IMR-90 (cell line): ENCODE results near the gene EXOC6B. TPM values are rescaled to one million over a fixed set of nuclear protein-coding genes. Genes with fewer than 3 reads are reported as not detected.

Experiments
- ATAC-seq: fragments of 200-7000 bp; cut with Tn5 transposase; 2 replicates; pipeline ENCODE4 v1.9.1; 2020; ENCODE audit warnings: low read depth, mild to moderate bottlenecking, moderate library complexity
- BruUV-seq: library from RNA; stranded (reverse); fragments of 400-500 nt; replicated peaks from 2 replicates; lab custom pipeline; 2021; lab: Mats Ljungman, UMichigan
- CTCF ChIA-PET: fragments of 300-600 bp; formaldehyde crosslinking; extraction: SDS; loops from one replicate; lab custom pipeline; 2021; ENCODE audit warnings: antibody characterized with exemption; lab: Yijun Ruan, JAX
- POLR2A ChIA-PET: fragments of 300-600 bp; sonication (Branson Sonifier 250); formaldehyde crosslinking; loops from one replicate; lab custom pipeline; 2022; ENCODE audit warnings: antibody characterized with exemption; ENCODE audit not compliant: unreplicated experiment; lab: Charles Lee
- DNase-seq: peaks from one replicate; pipeline ENCODE4 v3.0.0; 2013
- H2AFZ ChIP-seq: replicated peaks from 2 replicates; pipeline ENCODE3; 2013; ENCODE audit warnings: low read length, mild to moderate bottlenecking; ENCODE audit not compliant: poor library complexity
- H2AK5ac ChIP-seq: 2 replicates; pipeline ENCODE4 v1.6.1; 2013; ENCODE audit warnings: low read depth, low read length, inconsistent platforms
- H2AK9ac ChIP-seq: replicated peaks from 2 replicates; pipeline ENCODE3; 2013; ENCODE audit warnings: mild to moderate bottlenecking, low read depth, low read length, moderate library complexity; ENCODE audit not compliant: poor library complexity
- H2BK120ac ChIP-seq: 2 replicates; pipeline ENCODE4 v1.6.1; 2013; ENCODE audit warnings: low read depth, low read length, inconsistent platforms
- H2BK15ac ChIP-seq: 3 replicates; pipeline ENCODE4 v1.6.1; 2013; ENCODE audit warnings: low read depth, low read length, inconsistent platforms
- H2BK20ac ChIP-seq: 2 replicates; pipeline ENCODE4 v1.6.1; 2013; ENCODE audit warnings: low read depth, mild to moderate bottlenecking, inconsistent platforms, low read length, moderate library complexity
- H2BK5ac ChIP-seq: 2 replicates; pipeline ENCODE4 v1.6.1; 2013; ENCODE audit warnings: mild to moderate bottlenecking, low read depth, low read length, inconsistent platforms; ENCODE audit not compliant: poor library complexity, severe bottlenecking
- H3K14ac ChIP-seq: replicated peaks from 2 replicates; pipeline ENCODE4 v1.6.1; 2013; ENCODE audit warnings: low read depth, low read length, inconsistent platforms
- H3K18ac ChIP-seq: 2 replicates; pipeline ENCODE4 v1.6.1; 2013; ENCODE audit warnings: low read depth, low read length, control low read depth
- H3K23ac ChIP-seq: 2 replicates; pipeline ENCODE4 v1.6.1; 2013; ENCODE audit warnings: low read depth, low read length, inconsistent platforms
- H3K27ac ChIP-seq: 2 replicates; pipeline ENCODE4 v1.5.1; 2013; ENCODE audit warnings: mild to moderate bottlenecking, control low read depth, low read length; ENCODE audit not compliant: insufficient read depth
- H3K27me3 ChIP-seq: 2 replicates; pipeline ENCODE4 v1.6.1; 2013; ENCODE audit warnings: low read length; ENCODE audit not compliant: control insufficient read depth, insufficient read depth
- H3K36me3 ChIP-seq: 2 replicates; pipeline ENCODE4 v1.6.1; 2013; ENCODE audit warnings: low read length, mixed read lengths; ENCODE audit not compliant: control insufficient read depth, insufficient read depth
- H3K4ac ChIP-seq: 2 replicates; pipeline ENCODE4 v1.6.1; 2013; ENCODE audit warnings: low read depth, low read length, inconsistent platforms
- H3K4me1 ChIP-seq: 2 replicates; pipeline ENCODE4 v1.6.1; 2013; ENCODE audit warnings: low read length, mixed read lengths; ENCODE audit not compliant: control insufficient read depth, insufficient read depth
- H3K4me2 ChIP-seq: 2 replicates; pipeline ENCODE4 v1.6.1; 2013; ENCODE audit warnings: low read depth, mild to moderate bottlenecking, control low read depth, low read length, moderate library complexity
- H3K4me3 ChIP-seq: 2 replicates; pipeline ENCODE4 v1.5.1; 2013; ENCODE audit warnings: low read depth, mild to moderate bottlenecking, control low read depth, low read length, moderate library complexity; ENCODE audit not compliant: insufficient read depth
- H3K56ac ChIP-seq: 2 replicates; pipeline ENCODE4 v1.6.1; 2013; ENCODE audit warnings: low read length, inconsistent platforms; ENCODE audit not compliant: insufficient read depth; ENCODE audit errors: extremely low read depth
- H3K79me1 ChIP-seq, 2 experiments: 2 replicates each; pipeline ENCODE4 v1.6.1; 2013; ENCODE audit warnings: low read length in 2 of 2, inconsistent platforms in 1 of 2, low read depth in 1 of 2
- H3K9ac ChIP-seq: 2 replicates; pipeline ENCODE4 v1.6.1; 2013; ENCODE audit warnings: low read depth, low read length, control low read depth
- H3K9me1 ChIP-seq: 2 replicates; pipeline ENCODE4 v1.6.1; 2013; ENCODE audit warnings: low read length, inconsistent platforms; ENCODE audit not compliant: insufficient read depth
- H3K9me3 ChIP-seq: 2 replicates; pipeline ENCODE4 v1.6.1; 2013; ENCODE audit warnings: low read length; ENCODE audit not compliant: control insufficient read depth, insufficient read depth
- H4K20me1 ChIP-seq: 2 replicates; pipeline ENCODE4 v1.6.1; 2013; ENCODE audit warnings: low read length, inconsistent platforms; ENCODE audit not compliant: insufficient read depth
- H4K5ac ChIP-seq: 2 replicates; pipeline ENCODE4 v1.6.1; 2013; ENCODE audit warnings: mild to moderate bottlenecking, low read depth, low read length, control low read depth
- H4K8ac ChIP-seq, 2 experiments: 2 replicates each; pipeline ENCODE4 v1.6.1; 2013; ENCODE audit warnings: low read depth in 2 of 2, low read length in 2 of 2, control low read depth in 1 of 2, inconsistent platforms in 1 of 2
- H4K91ac ChIP-seq: 2 replicates; pipeline ENCODE4 v1.6.1; 2013; ENCODE audit warnings: low read depth, low read length, inconsistent platforms; ENCODE audit not compliant: insufficient read depth
- CHD1 ChIP-seq: IDR thresholded peaks from 2 replicates; pipeline ENCODE4 v1.6.1; 2012; ENCODE audit warnings: low read depth, low read length, improper control_type of control experiment
- FOS ChIP-seq: fragments of 150-350 bp; IDR thresholded peaks from 2 replicates; pipeline ENCODE4 v1.6.1; 2016; ENCODE audit warnings: low read depth, low read length
- MAZ ChIP-seq: IDR thresholded peaks from 2 replicates; pipeline ENCODE4 v1.6.1; 2012; ENCODE audit warnings: low read depth, mild to moderate bottlenecking, low read length, improper control_type of control experiment, moderate library complexity, borderline replicate concordance
- MXI1 ChIP-seq: IDR thresholded peaks from 2 replicates; pipeline ENCODE4 v1.6.1; 2012; ENCODE audit warnings: low read depth, mild to moderate bottlenecking, low read length, moderate library complexity, borderline replicate concordance
- RAD21 ChIP-seq: IDR thresholded peaks from 2 replicates; pipeline ENCODE4 v1.6.1; 2012; ENCODE audit warnings: low read length, improper control_type of control experiment
- RFX5 ChIP-seq: IDR thresholded peaks from 2 replicates; pipeline ENCODE4 v1.8.0; 2012; ENCODE audit warnings: low read depth, mild to moderate bottlenecking, low read length, moderate library complexity
- whole genome bisulfite sequencing, 2 experiments: methylation state at CpG; one replicate each; pipeline versions ENCODE4 v1.1.5 to v1.1.7; 2013; ENCODE audit warnings: missing lambda C conversion rate in 2 of 2; ENCODE audit not compliant: insufficient read length in 1 of 2; ENCODE audit errors: extremely low coverage in 2 of 2; 5-methylcytosine and 5-hydroxymethylcytosine counted together
- dilution Hi-C: fragments of 300-500 bp; cut with HindIII; formaldehyde crosslinking; loops from one replicate; pipeline ENCODE4 v1.14.3; 2018; ENCODE audit warnings: low sequenced_read_pairs; ENCODE audit not compliant: unreplicated experiment
- in situ Hi-C: fragments of 300-500 bp; cut with MboI; formaldehyde crosslinking; loops from 3 replicates; pipeline ENCODE4 v1.14.3; 2019; ENCODE audit warnings: low sequenced_read_pairs, inconsistent platforms, mixed read lengths
- intact Hi-C: fragments of 100-400 bp; cut with micrococcal nuclease; formaldehyde crosslinking; loops from 2 replicates; pipeline ENCODE4 v1.10.0; 2022
- polyA plus RNA-seq, 3 experiments: library from polyadenylated mRNA; depleted of rRNA; stranded (reverse); fragments of >200 nt; gene quantifications; 2 replicates each; pipeline ENCODE4 v1.2.3, GENCODE V29; 2012; ENCODE audit warnings: low replicate concordance in 1 of 3
- total RNA-seq: library from RNA; depleted of rRNA; stranded (reverse); fragments of >200 nt; gene quantifications from 2 replicates; pipeline ENCODE4 v1.2.3, GENCODE V29; 2012
- TF ChIP-seq, protein P1 (sequence below): fragments of 150-350 bp; IDR thresholded peaks from 2 replicates; pipeline ENCODE4 v1.6.1; 2016; ENCODE audit warnings: low read depth, mild to moderate bottlenecking, low read length, moderate library complexity, borderline replicate concordance

EXOC6B gene
- total and polyA plus RNA-seq, 2 of the 4 experiments (the other 2 are of a cell fraction): 10.2 to 29.4 TPM

DNA sequence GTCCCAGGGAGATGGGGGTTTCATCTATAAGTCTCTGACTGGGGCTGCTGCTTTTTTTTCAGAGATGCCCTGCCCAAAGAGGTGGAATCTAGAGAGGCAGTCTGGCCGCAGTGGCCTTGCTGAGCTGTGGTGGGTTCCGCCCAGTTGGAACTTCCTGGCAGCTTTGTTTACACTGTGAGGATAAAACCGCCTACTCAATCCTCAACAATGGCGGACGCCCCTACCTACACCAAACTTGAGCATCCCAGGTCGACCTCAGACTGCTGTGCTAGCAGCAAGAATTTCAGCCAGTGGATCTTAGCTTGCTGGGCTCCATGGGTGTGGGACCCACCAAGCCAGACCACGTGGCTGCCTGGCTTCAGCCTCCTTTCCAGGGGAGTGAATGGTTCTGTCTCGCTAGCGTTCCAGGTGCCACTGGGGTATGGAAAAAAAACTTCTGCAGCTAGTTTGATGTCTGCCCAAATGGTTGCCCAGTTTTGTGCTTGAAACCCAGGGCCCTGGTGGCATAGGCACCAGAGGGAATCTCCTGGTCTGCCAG is 525.6 kb downstream of the EXOC6B start:
- Histone ChIP-seq H2BK15ac (no peak overlapping the region), H3K4me3 (no peak overlapping the region), H3K9me3 (no peaks in the 10 kb centered on the region), H3K56ac (no peak overlapping the region), H3K4me1 (no peaks in the 10 kb centered on the region), H2BK20ac (no peak overlapping the region), H3K23ac (no peak overlapping the region), H3K9me1 (no peaks in the 10 kb centered on the region), H3K9ac (no peak overlapping the region), H2AK5ac (no peak overlapping the region), H4K8ac (no peak overlapping the region), H3K79me1 (no peaks in the 10 kb centered on the region), H4K91ac (no peak overlapping the region), H3K36me3 (no peaks in the 10 kb centered on the region), H2BK120ac (no peak overlapping the region), H3K27ac (no peak overlapping the region), H3K4me2 (no peak overlapping the region), H3K18ac (no peak overlapping the region), H3K27me3 (no peaks in the 10 kb centered on the region), H2BK5ac (no peak overlapping the region), H3K14ac (no peak overlapping the region), H3K4ac (no peak overlapping the region), H2AK9ac (no peak overlapping the region), H4K20me1 (no peaks in the 10 kb centered on the region), H2AFZ (no peak overlapping the region), H4K5ac (no peak overlapping the region)
- CTCF ChIA-PET: no interaction called here
- WGBS, 2 experiments: no CpG with 5 or more reads among the region's 9 CpGs
- DNase-seq: no peak
- BruUV-seq: no TSS peak
- intact Hi-C loops: no loop called here
- no peak for TF ChIP-seq RAD21
- TF ChIP-seq, protein P1, sequence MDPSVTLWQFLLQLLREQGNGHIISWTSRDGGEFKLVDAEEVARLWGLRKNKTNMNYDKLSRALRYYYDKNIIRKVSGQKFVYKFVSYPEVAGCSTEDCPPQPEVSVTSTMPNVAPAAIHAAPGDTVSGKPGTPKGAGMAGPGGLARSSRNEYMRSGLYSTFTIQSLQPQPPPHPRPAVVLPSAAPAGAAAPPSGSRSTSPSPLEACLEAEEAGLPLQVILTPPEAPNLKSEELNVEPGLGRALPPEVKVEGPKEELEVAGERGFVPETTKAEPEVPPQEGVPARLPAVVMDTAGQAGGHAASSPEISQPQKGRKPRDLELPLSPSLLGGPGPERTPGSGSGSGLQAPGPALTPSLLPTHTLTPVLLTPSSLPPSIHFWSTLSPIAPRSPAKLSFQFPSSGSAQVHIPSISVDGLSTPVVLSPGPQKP: no peak
- TF ChIP-seq CHD1: no peak
- no peak for TF ChIP-seq RFX5
- no peak for TF ChIP-seq MAZ
- no peak for TF ChIP-seq MXI1
- TF ChIP-seq FOS: no peak
- POLR2A ChIA-PET: no interaction called here
- in situ Hi-C loops: no loop called here
- dilution Hi-C loops: no loop called here
- ATAC-seq: no peak
